ENCODE measurements around the gene MAGI2. TPM values are rescaled to one million over a fixed set of nuclear protein-coding genes. Genes with fewer than 3 reads are reported as not detected.

MAGI2 gene
- total RNA-seq, 1 experiment from 2014 or later = 0.25 TPM

GRCh38 chr7:78864339-78864738 is 589.1 kb downstream of the MAGI2 start:
- Mint-ChIP-seq H3K36me3 (ENCODE audit: insufficient read depth, unreplicated experiment) (no peaks in the 10 kb centered on the region), H3K27me3 (ENCODE audit: insufficient read depth, unreplicated experiment) (peaks cover 3% of the 10 kb centered on the region), H3K4me3 (ENCODE audit: unreplicated experiment) (no peak overlapping the region), H3K4me1 (ENCODE audit: low read depth, unreplicated experiment) (no peaks in the 10 kb centered on the region), H3K9me3 (ENCODE audit: unreplicated experiment) (peaks cover 4% of the 10 kb centered on the region), H3K27ac (ENCODE audit: unreplicated experiment) (no peak overlapping the region)
- ChIA-PET CTCF (no interaction called here), POLR2A (no interaction called here)
- H3K27me3 ChIP-seq (replicated peaks; ENCODE audit: control insufficient read depth, insufficient read depth, low read length) = no peaks in the 10 kb centered on the region
- H3K9me3 ChIP-seq = no peaks in the 10 kb centered on the region
- intact Hi-C loops (cut with micrococcal nuclease; ENCODE audit: unreplicated experiment) = no loop called here
- no TSS peak for BruUV-seq (replicated peaks)
- no peaks in the 10 kb centered on the region for H3K36me3 ChIP-seq (ENCODE audit: control insufficient read depth, insufficient read depth, low read length)
- TF ChIP-seq CTCF (IDR thresholded peaks at IDR 0.05; ENCODE audit: insufficient read depth in 1 of 2, low read depth in 1 of 2, low read length in 1 of 2, severe bottlenecking in 1 of 2, unreplicated experiment in 1 of 2) = no peak
- no peak overlapping the region for H3K4me3 ChIP-seq (ENCODE audit: low read depth, low read length)
- H3K4me1 ChIP-seq = 0 out of 2 replicates have a peak, but pooled peaks cover 5% of the 10 kb centered on the region
- no peak for DNase-seq

GRCh38 chr7:78863281-78863680 is 590.2 kb downstream of the MAGI2 start:
- Histone ChIP-seq H3K4me1 (0 out of 2 replicates have a peak, but pooled peaks cover 5% of the 10 kb centered on the region), H3K9me3 (no peaks in the 10 kb centered on the region), H3K27me3 (replicated peaks; ENCODE audit: control insufficient read depth, insufficient read depth, low read length) (no peaks in the 10 kb centered on the region), H3K4me3 (ENCODE audit: low read depth, low read length) (no peak overlapping the region), H3K36me3 (ENCODE audit: control insufficient read depth, insufficient read depth, low read length) (no peaks in the 10 kb centered on the region)
- Mint-ChIP-seq H3K9me3 (ENCODE audit: unreplicated experiment) (no peaks in the 10 kb centered on the region), H3K27ac (ENCODE audit: unreplicated experiment) (no peak overlapping the region), H3K4me3 (ENCODE audit: unreplicated experiment) (no peak overlapping the region), H3K36me3 (ENCODE audit: insufficient read depth, unreplicated experiment) (no peaks in the 10 kb centered on the region), H3K4me1 (ENCODE audit: low read depth, unreplicated experiment) (no peaks in the 10 kb centered on the region), H3K27me3 (ENCODE audit: insufficient read depth, unreplicated experiment) (peaks cover 3% of the 10 kb centered on the region)
- ChIA-PET CTCF (no interaction called here), POLR2A (no interaction called here)
- TF ChIP-seq CTCF (IDR thresholded peaks at IDR 0.05; ENCODE audit: insufficient read depth in 1 of 2, low read depth in 1 of 2, low read length in 1 of 2, severe bottlenecking in 1 of 2, unreplicated experiment in 1 of 2) = no peak
- DNase-seq = no peak
- intact Hi-C loops (cut with micrococcal nuclease; ENCODE audit: unreplicated experiment) = no loop called here
- BruUV-seq (replicated peaks) = no TSS peak

- H3K4me3 ChIP-seq (ENCODE audit: low read depth, low read length) = no peak overlapping the region
- Mint-ChIP-seq H3K27me3 (ENCODE audit: insufficient read depth, unreplicated experiment) (peaks cover 3% of the 10 kb centered on the region), H3K27ac (ENCODE audit: unreplicated experiment) (no peak overlapping the region), H3K36me3 (ENCODE audit: insufficient read depth, unreplicated experiment) (no peaks in the 10 kb centered on the region), H3K9me3 (ENCODE audit: unreplicated experiment) (no peaks in the 10 kb centered on the region), H3K4me3 (ENCODE audit: unreplicated experiment) (no peak overlapping the region), H3K4me1 (ENCODE audit: low read depth, unreplicated experiment) (no peaks in the 10 kb centered on the region)
- H3K4me1 ChIP-seq = 0 out of 2 replicates have a peak, but pooled peaks cover 5% of the 10 kb centered on the region
- ChIA-PET CTCF (no interaction called here), POLR2A (no interaction called here)
- intact Hi-C loops (cut with micrococcal nuclease; ENCODE audit: unreplicated experiment) = no loop called here
- DNase-seq = no peak
- no peak for TF ChIP-seq CTCF (IDR thresholded peaks at IDR 0.05; ENCODE audit: insufficient read depth in 1 of 2, low read depth in 1 of 2, low read length in 1 of 2, severe bottlenecking in 1 of 2, unreplicated experiment in 1 of 2)
- no TSS peak for BruUV-seq (replicated peaks)
- H3K36me3 ChIP-seq (ENCODE audit: control insufficient read depth, insufficient read depth, low read length) = no peaks in the 10 kb centered on the region
- no peaks in the 10 kb centered on the region for H3K27me3 ChIP-seq (replicated peaks; ENCODE audit: control insufficient read depth, insufficient read depth, low read length)
- no peaks in the 10 kb centered on the region for H3K9me3 ChIP-seq
Observed at GRCh38 chr7:78862411-78862900, 591.0 kb downstream of the MAGI2 start.
